SIG-M5 (cell line): Measurements from ENCODE around the gene APBA1.

Experiments used
- DNase-seq: peaks from one replicate; lab custom pipeline; 2025; lab: John Stamatoyannopoulos, UW

APBA1 gene

DNA sequence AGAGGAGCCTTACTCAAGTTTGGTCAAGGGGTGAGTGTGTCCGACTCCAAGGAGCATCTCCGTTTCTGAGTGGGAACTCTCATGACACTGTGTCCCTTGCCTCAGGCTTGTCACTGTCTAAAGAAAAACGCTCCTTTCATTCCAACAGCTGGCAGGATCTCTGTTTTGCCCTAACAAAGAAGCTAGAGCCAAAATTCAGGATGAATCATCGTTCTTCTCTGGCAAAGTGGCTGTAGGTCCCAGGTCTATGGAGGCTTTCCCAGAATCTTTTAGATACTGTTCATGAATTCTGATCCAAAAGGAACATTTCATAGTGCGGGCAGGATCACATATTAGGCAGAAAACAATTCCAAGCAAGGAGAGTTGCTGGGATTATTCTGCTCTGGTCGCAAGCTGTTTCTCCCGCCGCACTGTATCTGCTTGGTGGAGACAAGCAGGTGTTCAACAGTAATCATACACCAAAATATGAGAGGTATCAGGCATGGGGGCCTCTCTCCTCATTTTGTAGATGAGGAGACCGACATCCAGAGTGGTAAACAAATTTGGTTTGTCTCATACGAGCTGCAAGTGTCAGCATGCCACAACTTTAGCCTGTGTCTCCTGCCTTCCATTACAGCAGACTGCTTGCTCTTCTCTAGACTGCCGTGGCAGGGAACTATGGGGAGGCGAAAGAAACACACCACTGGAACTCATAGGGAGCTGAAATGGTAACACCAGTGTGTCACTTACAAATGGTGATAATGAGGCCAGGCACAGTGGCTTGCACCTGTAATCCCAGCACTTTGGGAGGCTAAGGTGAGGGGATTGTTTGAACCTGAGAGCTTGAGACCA lies 274.6 kb downstream of the APBA1 start:
- no peak for DNase-seq

DNA sequence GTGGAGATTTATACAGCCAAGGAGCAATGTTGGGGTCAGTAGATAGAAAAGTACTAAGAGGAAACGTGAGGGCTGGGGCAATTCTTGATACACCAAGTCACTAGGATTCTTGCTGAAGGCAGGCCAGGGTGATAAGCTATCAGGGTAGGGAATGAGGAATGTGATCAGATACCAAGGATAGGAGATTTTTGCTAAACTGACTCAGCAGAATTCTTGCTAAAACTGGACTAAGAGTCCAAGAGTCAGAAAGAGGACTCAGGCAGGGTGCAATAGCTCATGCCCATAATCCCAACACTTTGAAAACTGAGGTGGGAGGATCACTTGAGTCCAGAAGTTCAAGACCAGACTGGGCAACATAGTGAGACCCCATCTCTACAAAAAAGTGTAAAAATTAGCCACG lies 275.4 kb downstream of the APBA1 start:
- no peak for DNase-seq

DNA sequence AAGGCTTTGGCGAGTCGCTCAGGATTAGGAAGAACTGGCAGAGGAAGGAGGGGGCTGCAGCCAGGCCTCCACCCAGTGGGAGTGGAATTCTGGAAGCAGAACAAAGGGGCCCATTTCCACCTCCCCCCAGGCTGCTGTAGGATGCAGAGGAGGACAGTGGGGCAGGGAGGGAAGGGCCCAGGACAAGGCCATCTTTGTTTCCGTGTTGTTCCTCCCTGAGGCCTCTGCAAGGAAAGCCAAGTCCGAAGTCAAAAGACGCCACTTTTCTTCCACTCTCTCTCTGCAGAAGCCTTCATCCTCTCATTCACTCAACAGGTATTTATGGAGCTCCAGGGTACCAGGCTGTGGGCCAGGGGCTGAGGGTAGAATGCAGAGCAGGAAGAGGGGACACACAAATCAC lies 276.5 kb downstream of the APBA1 start:
- no peak for DNase-seq

DNA sequence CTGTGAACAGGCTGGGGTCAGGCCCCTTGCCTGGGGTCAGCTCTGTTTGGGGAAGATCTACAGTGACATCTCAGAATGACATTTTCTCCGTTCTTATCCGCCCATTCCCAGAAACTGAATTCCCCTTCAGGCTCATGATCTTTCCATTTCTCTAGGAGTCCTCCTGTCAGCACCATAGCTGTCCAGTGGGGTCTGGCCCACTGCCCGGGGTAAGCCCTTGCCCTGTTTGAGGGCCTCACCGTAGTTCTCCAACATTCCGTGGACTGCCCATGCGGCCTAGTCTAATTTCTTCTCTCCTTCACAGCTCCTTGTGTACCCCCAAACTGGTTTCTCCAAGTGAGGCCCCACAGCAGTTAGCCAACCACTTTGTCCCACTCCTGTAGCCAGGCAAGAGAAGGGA lies 278.7 kb downstream of the APBA1 start:
- no peak for DNase-seq

DNA sequence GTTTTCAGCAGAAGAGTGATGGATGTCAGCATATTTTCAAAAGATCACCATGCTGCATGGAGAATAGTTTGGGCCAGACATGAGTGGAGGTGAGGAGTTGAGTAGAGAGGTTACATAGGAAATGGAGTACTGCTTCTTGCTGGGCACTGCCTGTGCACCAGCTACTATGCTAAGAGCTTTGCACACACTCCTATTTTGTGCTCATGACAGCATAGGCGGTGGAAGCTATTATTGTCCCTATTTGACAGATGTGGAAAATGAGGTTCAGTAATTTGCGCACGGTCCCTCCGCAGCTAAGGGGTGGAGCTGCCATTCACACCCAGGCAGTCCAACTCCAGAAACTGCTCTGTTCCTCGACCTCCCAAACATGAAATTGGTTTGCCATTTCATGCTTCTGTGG lies 279.3 kb downstream of the APBA1 start:
- no peak for DNase-seq

DNA sequence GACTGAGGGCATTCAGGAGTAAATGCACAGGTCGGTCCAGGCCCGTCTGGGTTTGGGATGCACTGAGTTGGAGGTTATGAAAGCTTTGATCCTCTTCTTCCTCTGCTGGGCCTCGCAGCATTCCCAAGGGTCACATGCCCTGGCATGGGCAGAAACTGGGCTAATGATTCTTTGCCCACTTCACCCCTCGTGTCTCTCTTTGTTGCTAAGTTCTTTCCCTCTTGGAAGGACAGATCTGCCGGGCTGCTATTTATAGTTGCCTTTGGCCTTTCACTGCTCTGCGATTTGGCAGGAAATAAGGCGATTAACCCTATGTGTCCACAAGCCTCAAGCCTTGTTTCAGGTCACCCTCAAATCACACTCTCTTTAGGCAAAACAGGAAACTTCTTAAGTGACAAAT lies 280.2 kb downstream of the APBA1 start:
- DNase-seq, result no peak

DNA sequence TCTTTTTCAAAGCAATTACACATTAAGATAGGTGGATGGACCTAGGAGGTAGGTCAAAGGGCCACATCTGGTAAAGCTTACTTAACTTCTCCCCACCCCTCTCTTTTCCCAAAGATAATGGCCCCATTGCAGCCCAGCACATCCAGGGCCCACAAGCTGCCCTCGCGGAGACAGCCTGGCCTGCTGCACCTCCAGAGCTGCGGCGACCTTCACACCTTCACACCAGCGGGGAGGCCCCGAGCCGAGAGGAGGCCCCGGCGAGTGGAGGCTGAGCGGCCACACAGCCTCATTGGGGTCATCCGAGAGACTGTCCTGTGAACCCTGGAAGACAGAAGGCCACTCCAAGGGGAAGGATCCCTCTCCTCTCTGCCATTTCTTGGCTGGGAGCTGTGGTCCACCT lies 280.7 kb downstream of the APBA1 start:
- no peak for DNase-seq

DNA sequence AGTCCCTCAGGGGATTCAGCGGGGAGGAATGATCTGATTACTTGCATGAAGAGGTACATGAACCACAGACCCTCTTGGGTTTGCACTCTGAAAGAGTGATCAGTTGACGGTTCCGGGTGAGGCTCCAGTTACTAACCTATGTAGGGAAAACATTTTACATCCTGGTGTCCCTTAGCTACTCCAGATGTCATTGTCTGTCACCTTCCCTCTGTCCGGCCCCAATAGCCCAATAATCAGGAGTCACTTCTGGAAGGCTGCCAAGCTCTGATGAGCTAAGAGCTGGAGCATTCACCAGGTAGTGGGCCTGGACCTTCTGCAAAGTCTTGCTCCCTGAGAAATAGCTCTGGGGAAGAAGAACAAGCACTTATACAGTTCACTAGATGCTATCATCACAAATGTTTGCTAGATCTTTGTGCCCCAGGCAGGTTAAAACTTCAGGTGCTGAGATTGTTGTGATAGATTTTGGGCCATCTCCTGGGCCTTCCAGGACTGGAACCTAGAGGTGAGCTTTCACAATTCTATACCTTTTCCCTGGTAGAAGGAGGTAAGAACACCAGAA lies 282.7 kb downstream of the APBA1 start:
- no peak for DNase-seq

DNA sequence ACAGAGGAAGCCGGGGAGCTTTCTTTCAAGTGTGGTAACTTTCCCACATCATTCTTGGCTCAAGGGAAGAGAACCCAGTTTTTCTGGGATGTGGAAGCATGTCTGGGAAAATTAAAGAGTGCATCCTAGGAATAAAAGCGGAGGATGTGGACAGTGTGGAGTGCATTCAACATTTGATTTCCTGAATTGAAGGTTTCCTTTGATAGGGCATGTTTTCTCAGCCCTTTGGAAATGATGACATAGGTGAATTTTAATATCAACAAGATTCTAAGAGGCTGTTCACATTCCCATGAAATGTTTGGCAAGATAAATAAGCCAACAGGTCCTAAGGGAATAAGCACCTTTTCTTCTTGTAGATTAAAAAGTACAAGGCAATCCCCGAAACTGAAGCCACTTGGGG lies 283.6 kb downstream of the APBA1 start:
- DNase-seq, result no peak

DNA sequence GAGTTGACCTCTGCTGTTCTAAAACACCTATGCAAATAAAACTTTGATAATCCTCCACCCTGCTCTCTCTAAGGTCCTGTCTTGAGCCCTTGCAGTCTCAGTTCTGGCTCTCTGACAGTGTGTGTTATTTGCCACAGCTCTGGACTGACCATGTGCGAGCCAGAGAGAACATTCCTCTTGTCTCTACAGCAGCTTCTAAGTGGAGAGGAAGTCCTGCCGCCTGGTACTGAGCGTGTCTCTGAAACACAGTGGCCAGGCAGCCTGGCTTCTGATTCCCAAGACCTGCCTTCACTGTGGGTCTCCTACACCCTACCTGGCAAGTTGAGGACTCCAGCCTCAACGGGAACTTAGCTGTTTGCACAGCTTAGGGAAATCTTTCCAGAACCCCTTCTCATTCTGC lies 285.5 kb downstream of the APBA1 start:
- no peak for DNase-seq

DNA sequence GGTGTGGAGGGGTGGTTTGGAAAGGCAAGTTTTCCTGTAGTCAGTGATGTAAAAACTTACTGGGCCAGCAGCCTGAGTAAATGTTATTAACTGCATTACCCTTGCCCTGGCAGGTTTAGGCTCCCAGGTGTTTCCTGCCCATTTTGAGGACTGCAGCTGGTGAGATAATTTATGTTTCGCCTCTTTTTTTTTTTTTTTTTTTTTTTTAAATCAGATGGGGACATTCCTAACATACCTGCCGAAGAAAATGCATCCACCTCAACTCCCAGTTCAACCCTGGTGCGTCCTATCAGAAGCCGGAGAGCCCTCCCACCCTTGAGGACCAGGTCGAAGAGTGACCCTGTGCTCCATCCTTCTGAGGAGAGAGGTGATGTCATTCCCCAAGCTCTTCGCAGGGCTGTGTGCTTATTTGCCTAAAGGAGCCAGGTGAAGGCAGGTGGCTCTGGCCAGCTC lies 286.6 kb downstream of the APBA1 start:
- DNase-seq, result no peak

DNA sequence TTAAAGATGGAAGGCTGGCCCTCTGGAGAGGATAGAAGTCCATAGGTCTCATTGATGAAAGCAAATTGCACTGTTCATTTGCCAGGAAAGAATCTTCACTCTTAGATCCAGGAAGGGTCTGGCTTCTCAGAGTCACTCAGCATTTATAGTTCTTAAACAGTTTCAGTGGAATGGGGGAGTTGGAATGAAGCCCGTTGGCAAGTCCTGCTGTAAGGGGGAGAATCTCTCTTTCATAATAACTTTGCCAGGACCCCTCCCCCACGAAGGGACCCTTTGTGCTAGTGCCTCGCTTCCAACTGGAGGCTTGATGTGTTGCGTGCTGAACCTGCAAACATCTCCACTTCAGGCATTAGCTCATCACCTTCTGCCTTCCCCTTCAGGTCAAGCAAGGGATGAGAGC lies 290.0 kb downstream of the APBA1 start:
- no peak for DNase-seq

DNA sequence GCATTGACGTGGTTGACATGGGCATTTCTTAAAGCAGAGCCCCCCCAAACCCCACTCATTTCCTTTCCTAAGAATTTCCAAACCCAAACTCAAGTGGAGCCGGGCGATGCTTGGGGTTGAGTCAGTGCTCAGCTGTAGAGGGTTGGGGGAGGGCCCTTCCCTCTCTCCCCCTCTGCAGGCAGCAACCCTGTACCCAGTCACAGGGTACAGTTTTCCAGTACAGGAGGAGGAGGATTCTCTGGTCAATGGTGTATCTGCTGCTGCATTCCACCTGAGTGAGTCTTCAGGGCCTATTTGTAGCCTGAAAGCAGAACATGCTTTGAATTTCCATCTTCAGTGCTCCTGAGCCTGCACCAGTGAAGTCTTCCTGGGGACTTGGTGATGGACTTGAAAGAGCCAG lies 291.4 kb downstream of the APBA1 start:
- no peak for DNase-seq

DNA sequence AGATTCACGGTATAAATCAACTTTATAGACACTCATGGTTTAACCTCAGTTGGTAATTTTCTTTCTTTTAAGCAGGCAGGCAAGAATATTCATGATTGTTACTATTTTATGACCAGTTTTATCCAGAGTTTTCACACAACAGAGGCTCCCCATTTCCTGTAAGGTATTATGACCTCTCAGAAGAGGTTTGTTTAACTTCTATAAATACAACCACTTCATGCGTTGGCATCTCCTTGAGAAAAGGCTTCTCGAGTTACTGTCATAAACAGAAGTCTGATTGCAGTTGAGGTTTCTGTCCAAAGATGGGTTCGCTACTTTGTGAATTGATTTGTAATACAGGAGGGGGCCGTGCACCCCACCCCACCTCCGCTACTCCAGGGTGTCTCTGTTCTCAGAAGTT lies 291.9 kb downstream of the APBA1 start:
- no peak for DNase-seq

DNA sequence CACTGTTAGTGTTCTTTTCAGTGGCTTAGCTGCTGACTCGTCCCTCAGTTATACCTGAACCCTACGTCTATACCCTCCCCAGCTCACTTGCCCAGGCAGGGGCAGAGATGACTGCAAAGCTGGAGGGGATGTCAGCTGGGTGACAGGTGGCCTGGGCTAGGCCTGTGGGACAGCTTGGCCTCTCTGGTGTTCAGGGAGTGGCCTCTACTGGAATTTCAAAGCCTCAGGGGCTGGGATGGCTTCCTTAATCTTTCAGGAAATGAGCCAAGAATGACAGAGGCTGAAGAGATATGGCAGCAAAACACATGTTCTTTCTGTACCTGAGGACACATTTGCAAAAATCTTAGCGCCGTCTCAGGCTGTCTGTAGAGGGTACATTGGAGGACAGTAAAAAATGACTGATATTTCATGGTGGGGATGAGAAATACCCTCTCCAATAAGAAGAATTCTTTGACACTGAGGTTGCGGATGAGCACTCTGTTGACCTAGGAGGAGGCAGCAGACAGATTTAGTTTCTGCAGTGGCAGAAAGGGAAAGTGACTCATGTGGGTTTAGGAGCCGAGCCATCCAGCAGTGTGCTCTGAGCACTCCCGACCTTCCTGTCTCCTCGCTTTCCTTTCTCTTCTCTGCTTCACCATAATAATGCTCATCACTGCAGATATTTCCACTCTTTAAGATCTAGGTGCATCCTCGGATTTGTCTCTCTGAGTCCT lies 292.7 kb downstream of the APBA1 start:
- no peak for DNase-seq

DNA sequence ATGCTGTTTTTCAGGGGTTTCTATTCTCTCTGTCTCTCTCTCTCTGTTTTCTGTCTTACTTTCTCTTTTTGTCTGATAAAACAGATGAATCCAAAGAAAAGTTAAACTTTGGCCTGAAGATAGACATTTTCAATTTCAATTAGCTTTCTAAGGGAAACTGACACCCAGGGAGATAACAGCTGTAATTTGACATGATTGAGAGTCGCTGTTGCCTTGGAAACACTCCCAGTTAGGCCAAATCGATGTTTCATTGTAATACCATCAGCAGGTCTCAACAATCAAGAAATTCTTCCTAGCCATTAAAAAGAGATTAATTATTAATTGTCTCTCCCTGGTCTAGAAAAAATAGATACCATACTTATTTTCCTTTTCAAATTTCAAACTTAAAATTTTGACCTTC lies 294.2 kb downstream of the APBA1 start:
- DNase-seq, result no peak
